GM13976 (cell line): ENCODE data around the gene CBR4.

Experiments
- DNase-seq: peaks from one replicate; pipeline ENCODE4 v3.0.0; 2012; ENCODE audit warnings: low spot score
- CTCF ChIP-seq: IDR thresholded peaks from 2 replicates; pipeline ENCODE4 v1.5.1; 2012; ENCODE audit warnings: borderline replicate concordance, mild to moderate bottlenecking; ENCODE audit not compliant: insufficient read depth; ENCODE audit errors: extremely low read depth, missing control alignments, control extremely low read depth
- in situ Hi-C: fragments of 300-500 bp; cut with MboI; formaldehyde crosslinking; loops from one replicate; pipeline ENCODE4 v1.12.0; 2022; ENCODE audit warnings: low sequenced_read_pairs, mixed read lengths, inconsistent platforms; ENCODE audit not compliant: unreplicated experiment

CBR4 gene

GRCh38 chr4:169010125-169011023 is at the start of gene CBR4:
TSS of gene CBR4 (minus strand) at chr4:169010255. CDS start at chr4:169010089, 166 bp downstream.
- in situ Hi-C loops = no loop called here
- no peak for TF ChIP-seq CTCF
- peak; percentile 89 for DNase-seq

GRCh38 chr4:169059306-169060211 is 49.5 kb upstream of the CBR4 start:
- TF ChIP-seq CTCF = no peak
- no peak for DNase-seq
- in situ Hi-C loops = no loop called here

- TF ChIP-seq CTCF = no peak
- in situ Hi-C loops = no loop called here
- no peak for DNase-seq
Observed at GRCh38 chr4:169058312-169058711, 48.3 kb upstream of the CBR4 start.

- no peak for TF ChIP-seq CTCF
- no peak for DNase-seq
- in situ Hi-C loops = no loop called here
Observed at GRCh38 chr4:169054879-169055278, 44.8 kb upstream of the CBR4 start.

- no peak for DNase-seq
- in situ Hi-C loops = no loop called here
- no peak for TF ChIP-seq CTCF
Observed at GRCh38 chr4:169052594-169052945, 42.5 kb upstream of the CBR4 start.

GRCh38 chr4:169051761-169052593 is 41.9 kb upstream of the CBR4 start:
- TF ChIP-seq CTCF = no peak
- in situ Hi-C loops = no loop called here
- DNase-seq = no peak
